ENCODE measurements around the gene GLDC.

DNA sequence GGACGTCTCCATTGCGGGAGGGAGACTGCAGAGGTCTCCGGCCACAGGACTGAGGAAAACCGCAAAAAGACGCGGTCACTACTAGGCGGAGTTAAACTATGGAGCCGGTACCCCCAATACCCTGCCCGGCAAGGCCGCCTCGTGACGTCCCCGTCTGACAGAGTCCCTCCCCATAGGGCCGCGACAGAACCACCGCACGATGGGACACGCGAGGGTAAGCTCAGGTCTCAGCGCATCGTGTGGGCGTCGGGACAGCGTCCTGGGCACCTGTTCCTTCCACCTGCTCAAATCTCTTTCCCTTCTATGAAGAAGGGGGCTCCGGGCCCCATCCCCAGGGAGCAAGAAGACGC is 35.2 kb upstream of the GLDC start:
- no peak for TF ChIP-seq POLR2A (IDR thresholded peaks at IDR 0.05)
- TF ChIP-seq, protein P1, sequence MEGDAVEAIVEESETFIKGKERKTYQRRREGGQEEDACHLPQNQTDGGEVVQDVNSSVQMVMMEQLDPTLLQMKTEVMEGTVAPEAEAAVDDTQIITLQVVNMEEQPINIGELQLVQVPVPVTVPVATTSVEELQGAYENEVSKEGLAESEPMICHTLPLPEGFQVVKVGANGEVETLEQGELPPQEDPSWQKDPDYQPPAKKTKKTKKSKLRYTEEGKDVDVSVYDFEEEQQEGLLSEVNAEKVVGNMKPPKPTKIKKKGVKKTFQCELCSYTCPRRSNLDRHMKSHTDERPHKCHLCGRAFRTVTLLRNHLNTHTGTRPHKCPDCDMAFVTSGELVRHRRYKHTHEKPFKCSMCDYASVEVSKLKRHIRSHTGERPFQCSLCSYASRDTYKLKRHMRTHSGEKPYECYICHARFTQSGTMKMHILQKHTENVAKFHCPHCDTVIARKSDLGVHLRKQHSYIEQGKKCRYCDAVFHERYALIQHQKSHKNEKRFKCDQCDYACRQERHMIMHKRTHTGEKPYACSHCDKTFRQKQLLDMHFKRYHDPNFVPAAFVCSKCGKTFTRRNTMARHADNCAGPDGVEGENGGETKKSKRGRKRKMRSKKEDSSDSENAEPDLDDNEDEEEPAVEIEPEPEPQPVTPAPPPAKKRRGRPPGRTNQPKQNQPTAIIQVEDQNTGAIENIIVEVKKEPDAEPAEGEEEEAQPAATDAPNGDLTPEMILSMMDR (IDR thresholded peaks at IDR 0.05): no peak
